H1 (cell line): ENCODE data around the gene PRKCSH. TPM values are rescaled to one million over a fixed set of nuclear protein-coding genes. Genes with fewer than 3 reads are reported as not detected.

Source experiments
- EP300 ChIP-seq, 2 experiments: IDR thresholded peaks; 1 replicate in 1 of 2; 2 replicates in 1 of 2; pipeline ENCODE4 v1.6.1; 2011 to 2012; ENCODE audit warnings: low read depth in 2 of 2, low read length in 2 of 2, mild to moderate bottlenecking in 2 of 2, borderline replicate concordance in 1 of 2, inconsistent platforms in 1 of 2, moderate library complexity in 1 of 2
- POLR2A ChIP-seq, 2 experiments: IDR thresholded peaks; 1 replicate in 1 of 2; 2 replicates in 1 of 2; pipeline ENCODE4 v1.6.1; 2011; ENCODE audit warnings: low read depth in 2 of 2, low read length in 2 of 2, mild to moderate bottlenecking in 2 of 2; ENCODE audit errors: control extremely low read depth in 1 of 2
- polyA plus RNA-seq, 7 experiments: library from polyadenylated mRNA; depleted of rRNA in 3 of 7; stranded (reverse) in 5 of 7; unstranded in 2 of 7; fragments of >200 nt in 5 of 7; fragments of 200-250 nt in 2 of 7; gene quantifications; 1 replicate in 5 of 7; 2 replicates in 1 of 7; 4 replicates in 1 of 7; pipeline versions ENCODE4 v1.2.1 to v1.2.3, GENCODE V29; 2011 to 2013; ENCODE audit warnings: missing spikeins in 2 of 7, mixed read lengths in 2 of 7
- total RNA-seq: library from RNA; stranded (reverse); fragmentation: NEBNext Ultra II Directional; extraction: Animal tissue kit (Norgen Biotek cat#: 25700); gene quantifications from 2 replicates; pipeline ENCODE4 v1.2.1, GENCODE V29; 2021

PRKCSH gene
- total and polyA plus RNA-seq, 2 of the 8 experiments (the other 6 are each of a cell fraction or from before 2014, with no cell fraction given): 97.2 to 337 TPM

- TF ChIP-seq EP300 (IDR thresholded peaks at IDR 0.05; ENCODE audit: borderline replicate concordance in 1 of 2, low read depth in 2 of 2, low read length in 2 of 2): no peak
- no peak for TF ChIP-seq POLR2A (IDR thresholded peaks at IDR 0.05; ENCODE audit: control extremely low read depth in 1 of 2, low read depth in 2 of 2, low read length in 2 of 2)
Measured at GRCh38 chr19:11486661-11487503, 51.4 kb downstream of the PRKCSH start (continued).
